Measurements from ENCODE around the gene MICOS13.

Gene MICOS13

GRCh38 chr19:5637971-5638370, 42.3 kb downstream of the MICOS13 start:
- no peak for TF ChIP-seq CTCF (IDR thresholded peaks at IDR 0.05; ENCODE audit: borderline replicate concordance, insufficient read depth, low read depth, low read length)
- H3K4me3 ChIP-seq (ENCODE audit: low read depth, low read length): no peak overlapping the region

GRCh38 chr19:5635427-5635826, 44.9 kb downstream of the MICOS13 start:
- no peak for TF ChIP-seq CTCF (IDR thresholded peaks at IDR 0.05; ENCODE audit: borderline replicate concordance, insufficient read depth, low read depth, low read length)
- H3K4me3 ChIP-seq (ENCODE audit: low read depth, low read length): no peak overlapping the region

- no peak for TF ChIP-seq CTCF (IDR thresholded peaks at IDR 0.05; ENCODE audit: borderline replicate concordance, insufficient read depth, low read depth, low read length)
- H3K4me3 ChIP-seq (ENCODE audit: low read depth, low read length): no peak overlapping the region
These were observed 47.7 kb downstream of the MICOS13 start for GRCh38 chr19:5632657-5633056.

GRCh38 chr19:5632241-5632612, 48.1 kb downstream of the MICOS13 start:
- TF ChIP-seq CTCF (IDR thresholded peaks at IDR 0.05; ENCODE audit: borderline replicate concordance, insufficient read depth, low read depth, low read length): no peak
- H3K4me3 ChIP-seq (ENCODE audit: low read depth, low read length): no peak overlapping the region

GRCh38 chr19:5631567-5632240, 48.6 kb downstream of the MICOS13 start:
- TF ChIP-seq CTCF (IDR thresholded peaks at IDR 0.05; ENCODE audit: borderline replicate concordance, insufficient read depth, low read depth, low read length): no peak
- no peak overlapping the region for H3K4me3 ChIP-seq (ENCODE audit: low read depth, low read length)

DNA sequence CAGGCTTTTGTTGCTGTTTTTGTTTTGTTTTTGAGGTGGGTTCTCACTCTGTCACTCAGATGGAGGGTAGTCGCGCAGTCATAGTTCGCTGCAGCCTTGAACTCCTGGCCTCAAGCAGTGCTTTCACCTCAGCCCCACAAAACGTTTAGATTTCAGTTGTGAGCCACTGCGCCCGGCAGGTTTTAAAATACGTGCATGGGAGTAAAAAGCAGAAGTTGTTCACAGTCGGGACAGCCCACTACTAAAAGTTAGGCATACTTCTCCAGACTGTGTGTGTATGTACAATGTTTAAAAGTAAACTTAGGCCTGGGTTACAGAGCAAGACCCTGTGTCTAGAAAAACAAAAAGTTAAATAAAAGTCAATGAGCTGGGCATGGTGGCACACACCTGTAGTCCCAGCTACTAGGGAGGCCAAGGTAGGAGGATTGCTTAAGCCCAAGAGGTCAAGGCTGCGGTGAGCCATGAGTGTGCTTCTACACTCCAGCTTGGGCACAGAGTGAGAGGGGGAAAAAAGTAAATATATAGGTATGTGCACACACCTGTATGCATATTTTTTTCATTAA, 51.3 kb downstream of the MICOS13 start:
- H3K4me3 ChIP-seq (ENCODE audit: low read depth, low read length): no peak overlapping the region
- TF ChIP-seq CTCF (IDR thresholded peaks at IDR 0.05; ENCODE audit: borderline replicate concordance, insufficient read depth, low read depth, low read length): no peak

DNA sequence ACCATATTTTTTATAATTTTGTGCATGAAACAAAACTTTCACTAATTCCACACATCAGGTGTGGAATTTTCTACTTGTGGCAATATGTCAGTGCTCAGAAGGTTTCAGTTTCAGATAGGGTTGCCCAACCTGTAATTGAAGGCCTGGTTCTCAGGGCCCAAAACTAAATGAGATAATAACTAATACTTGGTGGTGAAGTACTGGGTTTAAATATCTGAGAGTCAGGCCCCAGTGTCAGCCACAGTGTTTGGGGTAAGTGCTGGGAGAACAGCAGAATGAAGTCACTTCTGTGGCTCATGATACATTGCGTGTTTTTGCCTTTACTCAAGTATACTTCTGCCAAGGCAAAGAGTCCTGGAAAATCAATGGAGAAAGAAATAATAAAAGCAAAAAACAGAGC, 51.9 kb downstream of the MICOS13 start:
- no peak overlapping the region for H3K4me3 ChIP-seq (ENCODE audit: low read depth, low read length)
- no peak for TF ChIP-seq CTCF (IDR thresholded peaks at IDR 0.05; ENCODE audit: borderline replicate concordance, insufficient read depth, low read depth, low read length)
